ENCODE data around the gene BRMS1L. TPM values are rescaled to one million over a fixed set of nuclear protein-coding genes. Genes with fewer than 3 reads are reported as not detected.

Gene BRMS1L
- total and polyA plus RNA-seq, 2 of the 13 experiments (the other 11 are each of a cell fraction or from before 2014, with no cell fraction given), result 21.1 to 23.8 TPM

GRCh38 chr14:35858521-35859209 is 32.5 kb downstream of the BRMS1L start:
- peaks cover 14 to 40% of the 10 kb centered on the region in 2 experiments for H3K36me3 ChIP-seq (replicated peaks in 1 of 2; ENCODE audit: control insufficient read depth in 1 of 2, insufficient read depth in 2 of 2, low read length in 2 of 2)
- ChIA-PET POLR2A (no interaction called here), CTCF (ENCODE audit: low intra/inter-chr PET ratio, low total read pairs) (no interaction called here)
- WGBS (ENCODE audit: low lambda C conversion rate), result 97% methylated on average over 7 of the region's 7 CpGs
- H3K4me3 ChIP-seq (replicated peaks in 1 of 3; ENCODE audit: insufficient read depth in 1 of 3, low read depth in 2 of 3, low read length in 3 of 3), result no peak overlapping the region
- in situ Hi-C loops (cut with HindIII; ENCODE audit: extremely low pct_ligation_motif_present, low pct_unique_long_range_greater_than_20kb) (loop anchor here (25.0 kb wide), 1 partner anchor 1979 kb away; no protein-coding TSS in a partner anchor), intact Hi-C loops (cut with micrococcal nuclease; ENCODE audit: unreplicated experiment) (no loop called here)
- no peaks in the 10 kb centered on the region for H3K9me3 ChIP-seq (ENCODE audit: low read length)
- no peak overlapping the region for H3K4me2 ChIP-seq (ENCODE audit: low read depth, low read length)
- ATAC-seq, result no peak; the same call in 2 of the 3 replicates
- no peak for DNase-seq (ENCODE audit: low spot score)
- no peak overlapping the region for H3K27ac ChIP-seq (ENCODE audit: extremely low read length, insufficient read depth, low read length)
- no peaks in the 10 kb centered on the region for H3K79me2 ChIP-seq (ENCODE audit: insufficient read depth, low read length)
- BruUV-seq (replicated peaks), result no TSS peak
- H3K9ac ChIP-seq (ENCODE audit: insufficient read depth, low read depth, low read length), result no peak overlapping the region
- no peak for TF ChIP-seq HOXA7 (CRISPR knock-in tag; IDR thresholded peaks at IDR 0.05)
- TF ChIP-seq KDM4B (CRISPR knock-in tag; IDR thresholded peaks at IDR 0.05), result no peak
- H3K27me3 ChIP-seq (ENCODE audit: control insufficient read depth in 1 of 2, insufficient read depth in 2 of 2, low read length in 2 of 2), result no peaks in the 10 kb centered on the region
- H3K4me1 ChIP-seq (ENCODE audit: insufficient read depth, low read length), result no peaks in the 10 kb centered on the region
- no peak for FAIRE-seq
- H2AFZ ChIP-seq (ENCODE audit: low read length), result no peak overlapping the region
- H4K20me1 ChIP-seq (ENCODE audit: insufficient read depth, low read length), result no peaks in the 10 kb centered on the region

GRCh38 chr14:35861204-35861868 is 35.2 kb downstream of the BRMS1L start:
- no peak overlapping the region for H2AFZ ChIP-seq (ENCODE audit: low read length)
- ChIA-PET POLR2A (interaction anchor here (1.2 kb wide), 1 partner anchor 35 kb away, joined by 4 read pairs; the partner anchor contains the start of gene BRMS1L), CTCF (ENCODE audit: low intra/inter-chr PET ratio, low total read pairs) (no interaction called here)
- TF ChIP-seq ZNF761 (CRISPR knock-in tag; conservative IDR thresholded peaks at IDR 0.05) (no peak), ZNF510 (CRISPR knock-in tag; IDR thresholded peaks at IDR 0.05; ENCODE audit: low read depth) (no peak), RORA (CRISPR knock-in tag; IDR thresholded peaks at IDR 0.05) (no peak), ZBTB38 (CRISPR knock-in tag; IDR thresholded peaks at IDR 0.05) (no peak), ZHX1 (CRISPR knock-in tag; IDR thresholded peaks at IDR 0.05; ENCODE audit: low read depth) (no peak), DRAP1 (CRISPR knock-in tag; IDR thresholded peaks at IDR 0.05) (no peak), SOX6 (IDR thresholded peaks at IDR 0.05) (no peak), SOX6 (CRISPR knock-in tag; IDR thresholded peaks at IDR 0.05) (no peak), ZSCAN31 (CRISPR knock-in tag; IDR thresholded peaks at IDR 0.05; ENCODE audit: low read depth) (no peak), CAMTA2 (CRISPR knock-in tag; IDR thresholded peaks at IDR 0.05; ENCODE audit: borderline replicate concordance) (no peak), GTF2F1 (IDR thresholded peaks at IDR 0.05; ENCODE audit: low read length) (no peak)

More at GRCh38 chr14:35861204-35861868, 35.2 kb downstream of the BRMS1L start:
- Histone ChIP-seq H3K36me3 (replicated peaks in 1 of 2; ENCODE audit: control insufficient read depth in 1 of 2, insufficient read depth in 2 of 2, low read length in 2 of 2) (peaks cover 14 to 56% of the 10 kb centered on the region in 2 experiments), H3K79me2 (ENCODE audit: insufficient read depth, low read length) (no peaks in the 10 kb centered on the region), H3K4me3 (replicated peaks in 1 of 3; ENCODE audit: insufficient read depth in 1 of 3, low read depth in 2 of 3, low read length in 3 of 3) (no peak overlapping the region), H3K9me3 (ENCODE audit: low read length) (no peaks in the 10 kb centered on the region), H3K27me3 (ENCODE audit: control insufficient read depth in 1 of 2, insufficient read depth in 2 of 2, low read length in 2 of 2) (no peaks in the 10 kb centered on the region), H3K27ac (ENCODE audit: extremely low read length, insufficient read depth, low read length) (no peak overlapping the region), H4K20me1 (ENCODE audit: insufficient read depth, low read length) (no peaks in the 10 kb centered on the region), H3K4me2 (ENCODE audit: low read depth, low read length) (no peak overlapping the region), H3K9ac (ENCODE audit: insufficient read depth, low read depth, low read length) (no peak overlapping the region), H3K4me1 (ENCODE audit: insufficient read depth, low read length) (no peaks in the 10 kb centered on the region)
- no peak for FAIRE-seq
- in situ Hi-C loops (cut with HindIII; ENCODE audit: extremely low pct_ligation_motif_present, low pct_unique_long_range_greater_than_20kb) (loop anchor here (25.0 kb wide), 1 partner anchor 1976 kb away; no protein-coding TSS in a partner anchor), intact Hi-C loops (cut with micrococcal nuclease; ENCODE audit: unreplicated experiment) (no loop called here)
- BruUV-seq (replicated peaks), result no TSS peak
- DNase-seq (ENCODE audit: low spot score), result no peak
- WGBS (ENCODE audit: low lambda C conversion rate), result 95% methylated on average over 3 of the region's 3 CpGs
- ATAC-seq, result no peak

Measured in HepG2 (cell line).